Sigmoid colon (tissue), 4 donors: ENCODE measurements around the gene FANCM.

Experiments used
- CTCF ChIP-seq, 4 experiments: fragments of 450-650 bp in 3 of 4; fragments of 200-600 bp in 1 of 4; IDR thresholded peaks; one replicate each; pipeline ENCODE4 v1.5.1; 2016 to 2019; ENCODE audit warnings: antibody characterized with exemption in 4 of 4, mild to moderate bottlenecking in 3 of 4, moderate library complexity in 2 of 4
- EP300 ChIP-seq, 4 donors: sonication (generic); formaldehyde crosslinking; IDR thresholded peaks; one replicate each; pipeline ENCODE4 v1.6.1; 2017; ENCODE audit warnings: antibody characterized with exemption in 4 of 4
- POLR2A ChIP-seq, 2 donors: fragments of 450-650 bp; IDR thresholded peaks; one replicate each; pipeline ENCODE4 v1.6.1; 2016; ENCODE audit warnings: antibody characterized with exemption in 2 of 2, mild to moderate bottlenecking in 2 of 2, moderate library complexity in 2 of 2

- TF ChIP-seq CTCF (IDR thresholded peaks at IDR 0.05) (no peak), EP300 (IDR thresholded peaks at IDR 0.05) (no peak), POLR2A (IDR thresholded peaks at IDR 0.05) (no peak)
Measured at GRCh38 chr14:45242706-45243105, 107.0 kb downstream of the FANCM start.
